Small intestine (tissue), 16 donors: ENCODE data around the gene UBE2S. TPM values are rescaled to one million over a fixed set of nuclear protein-coding genes. Genes with fewer than 3 reads are reported as not detected.
"Not testable (repeated sequence)": the region's sequence is repeated elsewhere in the genome, so short reads cannot be mapped to it uniquely, and the experiment has no call there.

Experiments
- DNase-seq, 2 donors: peaks; one replicate each; pipeline versions ENCODE4 v3.0.0 to v3.0.0-alpha.2; 2013
- FAIRE-seq: peaks from 2 replicates; lab custom pipeline; 2012; peaks lifted over from hg19 to GRCh38; lab: Jason Lieb, UNC
- H3K27ac ChIP-seq, 3 donors: one replicate each; pipeline ENCODE4 v1.5.1; 2013; ENCODE audit warnings: low read length in 2 of 3, mild to moderate bottlenecking in 2 of 3, control low read depth in 1 of 3, inconsistent platforms in 1 of 3, low read depth in 1 of 3, moderate library complexity in 1 of 3
- H3K27me3 ChIP-seq, 3 donors: one replicate each; pipeline ENCODE4 v1.6.1; 2013; ENCODE audit warnings: low read length in 3 of 3, inconsistent platforms in 1 of 3; ENCODE audit not compliant: control insufficient read depth in 3 of 3, insufficient read depth in 3 of 3
- H3K36me3 ChIP-seq, 3 donors: one replicate each; pipeline ENCODE4 v1.6.1; 2013; ENCODE audit warnings: low read length in 3 of 3, inconsistent platforms in 1 of 3, low read depth in 1 of 3, mild to moderate bottlenecking in 1 of 3, moderate library complexity in 1 of 3; ENCODE audit not compliant: control insufficient read depth in 3 of 3, insufficient read depth in 2 of 3
- H3K4me1 ChIP-seq, 3 donors: one replicate each; pipeline ENCODE4 v1.6.1; 2013; ENCODE audit warnings: low read length in 2 of 3, inconsistent platforms in 1 of 3, low read depth in 1 of 3, mild to moderate bottlenecking in 1 of 3, moderate library complexity in 1 of 3; ENCODE audit not compliant: control insufficient read depth in 3 of 3, insufficient read depth in 2 of 3
- H3K4me3 ChIP-seq, 3 donors: one replicate each; pipeline ENCODE4 v1.5.1; 2013; ENCODE audit warnings: low read length in 3 of 3, control low read depth in 1 of 3, inconsistent platforms in 1 of 3, low read depth in 1 of 3, mild to moderate bottlenecking in 1 of 3, moderate library complexity in 1 of 3
- H3K9me3 ChIP-seq, 2 donors: one replicate each; pipeline ENCODE4 v1.6.1; 2013; ENCODE audit warnings: low read depth in 1 of 2, low read length in 1 of 2; ENCODE audit not compliant: control insufficient read depth in 2 of 2, insufficient read depth in 1 of 2
- WGBS, 3 donors: extraction: QIAGEN DNeasy Blood & Tissue Kit; methylation state at CpG; one replicate each; pipeline ENCODE4 v1.1.7; 2013; 5-methylcytosine and 5-hydroxymethylcytosine counted together
- long read RNA-seq, 10 donors: transcript quantifications; one replicate each; lab custom pipeline, GENCODE V29; 2026
- polyA plus RNA-seq, 4 donors: library from polyadenylated mRNA; stranded (reverse) in 3 of 4; unstranded in 1 of 4; fragments of 200-250 nt in 3 of 4; fragments of 120-200 nt in 1 of 4; gene quantifications; one replicate each; pipeline versions ENCODE4 v1.2.1 to v1.2.3, GENCODE V29; 2013
- donor health status: healthy with polysubstance abuse.
- donor health status: control.
- donor health status: control.
- donor health status: Bipolar disorder and iron deficiency.
- donor health status: healthy.

Gene UBE2S
- polyA plus RNA-seq: 10 to 100 TPM in 2 of 4 donors, 1 to 10 TPM in 2; 7.2 to 30.1 (median 16.4) TPM
- long read RNA-seq, donor 1, transcript UBE2S-201 (4 exons, 2,548 nt): major isoform, 29 of 29 reads
- long read RNA-seq, donor 1, partial matches to known transcripts: 0 of 29 reads
- long read RNA-seq, donor 1, other reads (novel, unspliced or antisense): 0 of 29 reads
- long read RNA-seq, donor 2, transcript UBE2S-201 (4 exons, 2,548 nt): major isoform, 15 of 15 reads
- long read RNA-seq, donor 2, partial matches to known transcripts: 0 of 15 reads
- long read RNA-seq, donor 2, other reads (novel, unspliced or antisense): 0 of 15 reads
- long read RNA-seq, donor 3, transcript UBE2S-201 (4 exons, 2,548 nt): major isoform, 21 of 21 reads
- long read RNA-seq, donor 3, partial matches to known transcripts: 0 of 21 reads
- long read RNA-seq, donor 3, other reads (novel, unspliced or antisense): 0 of 21 reads
- long read RNA-seq, donor 4: 0 reads
- long read RNA-seq, donor 5, transcript UBE2S-201 (4 exons, 2,548 nt): major isoform, 8 of 8 reads
- long read RNA-seq, donor 5, partial matches to known transcripts: 0 of 8 reads
- long read RNA-seq, donor 5, other reads (novel, unspliced or antisense): 0 of 8 reads
- long read RNA-seq, donor 6, transcript UBE2S-201 (4 exons, 2,548 nt): major isoform, 15 of 15 reads
- long read RNA-seq, donor 6, partial matches to known transcripts: 0 of 15 reads
- long read RNA-seq, donor 6, other reads (novel, unspliced or antisense): 0 of 15 reads
- long read RNA-seq, donor 7, transcript UBE2S-201 (4 exons, 2,548 nt): major isoform, 172 of 199 reads
- long read RNA-seq, donor 7, partial matches to known transcripts: 25 of 199 reads
- long read RNA-seq, donor 7, other reads (novel, unspliced or antisense): 0 of 199 reads
- long read RNA-seq, donor 8, transcript UBE2S-201 (4 exons, 2,548 nt): major isoform, 10 of 10 reads
- long read RNA-seq, donor 8, partial matches to known transcripts: 0 of 10 reads
- long read RNA-seq, donor 8, other reads (novel, unspliced or antisense): 0 of 10 reads
- long read RNA-seq, donor 9, transcript UBE2S-201 (4 exons, 2,548 nt): major isoform, 9 of 10 reads
- long read RNA-seq, donor 9, partial matches to known transcripts: 0 of 10 reads
- long read RNA-seq, donor 9, other reads (novel, unspliced or antisense): 0 of 10 reads
- long read RNA-seq, donor 10, transcript UBE2S-201 (4 exons, 2,548 nt): major isoform, 58 of 58 reads
- long read RNA-seq, donor 10, partial matches to known transcripts: 0 of 58 reads
- long read RNA-seq, donor 10, other reads (novel, unspliced or antisense): 0 of 58 reads

- Histone ChIP-seq H3K36me3 (peaks cover 2 to 37% (median 5%) of the 10 kb centered on the region in 3 donors), H3K4me3 (peak within 1 kb of the TSS; percentile 69 to 89 (median 82)), H3K4me1 (peaks cover 7 to 16% (median 8%) of the 10 kb centered on the region in 3 donors), H3K9me3 (peaks cover 0 to 13% of the 10 kb centered on the region in 2 donors), H3K27ac (peak within 1 kb of the TSS; percentile 95 to 98 (median 97))
- DNase-seq: peak in 1 of 2 donors; percentile 62
- not testable (repeated sequence) for H3K27me3 ChIP-seq, FAIRE-seq
- 0 to 2% (median 1%) methylated on average over 10 to 36 of the region's 36 CpGs for WGBS, 3 donors
Measured at GRCh38 chr19:55407550-55407799, at the start of gene UBE2S. Gene UBE2S (minus strand): TSS chr19:55407788. CDS start chr19:55407589, 199 bp downstream.

GRCh38 chr19:55456347-55456746 is 48.8 kb upstream of the UBE2S start:
- H3K27me3 ChIP-seq: peaks cover 4 to 15% (median 5%) of the 10 kb centered on the region in 3 donors
- DNase-seq (no peak), FAIRE-seq (no peak)
- no peak overlapping the region for H3K27ac ChIP-seq
- 85 to 92% (median 91%) methylated on average over 14 of the region's 14 CpGs for WGBS, 3 donors
- no peaks in the 10 kb centered on the region for H3K9me3 ChIP-seq
- H3K4me1 ChIP-seq: peaks cover 0 to 28% (median 5%) of the 10 kb centered on the region in 3 donors
- H3K4me3 ChIP-seq: no peak overlapping the region
- peaks cover 0 to 30% (median 7%) of the 10 kb centered on the region in 3 donors for H3K36me3 ChIP-seq

GRCh38 chr19:55455576-55456235 is 48.1 kb upstream of the UBE2S start:
- H3K27me3 ChIP-seq: peaks cover 5 to 19% (median 7%) of the 10 kb centered on the region in 3 donors
- H3K36me3 ChIP-seq: peaks cover 0 to 30% (median 7%) of the 10 kb centered on the region in 3 donors
- peaks cover 0 to 22% (median 3%) of the 10 kb centered on the region in 3 donors for H3K4me1 ChIP-seq
- FAIRE-seq (no peak), DNase-seq (no peak)
- WGBS, 3 donors: 86 to 91% (median 89%) methylated on average over 11 of the region's 11 CpGs
- no peak overlapping the region for H3K27ac ChIP-seq
- H3K4me3 ChIP-seq: no peak overlapping the region
- H3K9me3 ChIP-seq: no peaks in the 10 kb centered on the region

GRCh38 chr19:55454787-55455243 is 47.2 kb upstream of the UBE2S start:
- peaks cover 5 to 25% (median 11%) of the 10 kb centered on the region in 3 donors for H3K27me3 ChIP-seq
- no peak overlapping the region for H3K27ac ChIP-seq
- FAIRE-seq: no peak
- peaks cover 0 to 14% (median 3%) of the 10 kb centered on the region in 3 donors for H3K4me1 ChIP-seq
- no peak overlapping the region for H3K4me3 ChIP-seq
- peak; percentile 30 to 46 for DNase-seq
- H3K9me3 ChIP-seq: no peaks in the 10 kb centered on the region
- peaks cover 0 to 30% (median 7%) of the 10 kb centered on the region in 3 donors for H3K36me3 ChIP-seq
- 79 to 88% (median 84%) methylated on average over 13 to 14 of the region's 14 CpGs for WGBS, 3 donors

- no peak overlapping the region for H3K27ac ChIP-seq
- 81 to 86% (median 82%) methylated on average over 12 of the region's 12 CpGs for WGBS, 3 donors
Measured at GRCh38 chr19:55453511-55454260, 46.1 kb upstream of the UBE2S start.

GRCh38 chr19:55452749-55453346 is 45.3 kb upstream of the UBE2S start:
- Histone ChIP-seq H3K4me3 (no peak overlapping the region), H3K27ac (no peak overlapping the region), H3K36me3 (peaks cover 0 to 28% (median 7%) of the 10 kb centered on the region in 3 donors), H3K9me3 (no peaks in the 10 kb centered on the region), H3K27me3 (peaks cover 5 to 33% (median 17%) of the 10 kb centered on the region in 3 donors), H3K4me1 (peaks cover 0 to 10% (median 3%) of the 10 kb centered on the region in 3 donors)
- FAIRE-seq (no peak), DNase-seq (peak; percentile 21 to 80)
- WGBS, 3 donors: 15 to 57% (median 40%) methylated on average over 20 to 34 of the region's 34 CpGs

More at GRCh38 chr19:55453511-55454260, 46.1 kb upstream of the UBE2S start:
- Histone ChIP-seq H3K36me3 (peaks cover 0 to 30% (median 7%) of the 10 kb centered on the region in 3 donors), H3K4me3 (no peak overlapping the region), H3K4me1 (peaks cover 0 to 10% (median 3%) of the 10 kb centered on the region in 3 donors), H3K27me3 (peaks cover 5 to 32% (median 17%) of the 10 kb centered on the region in 3 donors), H3K9me3 (no peaks in the 10 kb centered on the region)
- DNase-seq: peak in 1 of 2 donors; percentile 46
- no peak for FAIRE-seq
